Upper lobe of right lung (tissue), 1 donor: ENCODE data around the gene MYO7A. TPM values are rescaled to one million over a fixed set of nuclear protein-coding genes. Genes with fewer than 3 reads are reported as not detected.
"Not testable (repeated sequence)": the region's sequence is repeated elsewhere in the genome, so short reads cannot be mapped to it uniquely, and the experiment has no call there.

Source experiments
- ATAC-seq: fragments of 200-7000 bp; cut with Tn5 transposase; one replicate; pipeline ENCODE4 v1.9.1; 2020; ENCODE audit warnings: mild to moderate bottlenecking, moderate library complexity
- DNase-seq: peaks from one replicate; pipeline ENCODE4 v3.0.0-alpha.2; 2020
- H3K27ac ChIP-seq: fragments of 200-600 bp; one replicate; pipeline ENCODE4 v1.8.0; 2022
- H3K27me3 ChIP-seq: fragments of 200-600 bp; one replicate; pipeline ENCODE4 v1.8.0; 2022; ENCODE audit warnings: mild to moderate bottlenecking
- H3K36me3 ChIP-seq: fragments of 200-600 bp; one replicate; pipeline ENCODE4 v1.8.0; 2022
- H3K4me1 ChIP-seq: fragments of 200-600 bp; one replicate; pipeline ENCODE4 v1.8.0; 2022
- H3K4me3 ChIP-seq: fragments of 200-600 bp; one replicate; pipeline ENCODE4 v1.8.0; 2022; ENCODE audit warnings: mild to moderate bottlenecking
- H3K9me3 ChIP-seq: fragments of 200-600 bp; one replicate; pipeline ENCODE4 v1.8.0; 2022
- intact Hi-C: fragments of 100-400 bp; cut with DNase I; formaldehyde crosslinking; loops from one replicate; pipeline ENCODE4 v1.11.0; 2022
- total RNA-seq: library from RNA; stranded (reverse); fragmentation: NEBNext Ultra II Directional; extraction: Animal tissue kit (Norgen Biotek cat#: 25700); gene quantifications from one replicate; pipeline ENCODE4 v1.2.1, GENCODE V29; 2021
- TF ChIP-seq, protein P1 (sequence below): fragments of 200-600 bp; IDR thresholded peaks from one replicate; pipeline ENCODE4 v1.8.0; 2022; ENCODE audit warnings: antibody characterized with exemption
- donor health status: DM: no; HTN: yes; CAD: no; lungs with severe emphysema.

Gene MYO7A
- total RNA-seq, 1 donor from 2014 or later, result 3.6 TPM

GRCh38 chr11:77095551-77096490 lies 32.2 kb upstream of the MYO7A start:
- no peaks in the 10 kb centered on the region for H3K27me3 ChIP-seq
- intact Hi-C loops, result no loop called here
- H3K4me1 ChIP-seq, result no peaks in the 10 kb centered on the region
- H3K36me3 ChIP-seq, result no peaks in the 10 kb centered on the region
- no peak for ATAC-seq
- peak; percentile 57 for DNase-seq
- H3K9me3 ChIP-seq, result no peaks in the 10 kb centered on the region
- TF ChIP-seq, protein P1, sequence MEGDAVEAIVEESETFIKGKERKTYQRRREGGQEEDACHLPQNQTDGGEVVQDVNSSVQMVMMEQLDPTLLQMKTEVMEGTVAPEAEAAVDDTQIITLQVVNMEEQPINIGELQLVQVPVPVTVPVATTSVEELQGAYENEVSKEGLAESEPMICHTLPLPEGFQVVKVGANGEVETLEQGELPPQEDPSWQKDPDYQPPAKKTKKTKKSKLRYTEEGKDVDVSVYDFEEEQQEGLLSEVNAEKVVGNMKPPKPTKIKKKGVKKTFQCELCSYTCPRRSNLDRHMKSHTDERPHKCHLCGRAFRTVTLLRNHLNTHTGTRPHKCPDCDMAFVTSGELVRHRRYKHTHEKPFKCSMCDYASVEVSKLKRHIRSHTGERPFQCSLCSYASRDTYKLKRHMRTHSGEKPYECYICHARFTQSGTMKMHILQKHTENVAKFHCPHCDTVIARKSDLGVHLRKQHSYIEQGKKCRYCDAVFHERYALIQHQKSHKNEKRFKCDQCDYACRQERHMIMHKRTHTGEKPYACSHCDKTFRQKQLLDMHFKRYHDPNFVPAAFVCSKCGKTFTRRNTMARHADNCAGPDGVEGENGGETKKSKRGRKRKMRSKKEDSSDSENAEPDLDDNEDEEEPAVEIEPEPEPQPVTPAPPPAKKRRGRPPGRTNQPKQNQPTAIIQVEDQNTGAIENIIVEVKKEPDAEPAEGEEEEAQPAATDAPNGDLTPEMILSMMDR, result no peak
- H3K4me3 ChIP-seq, result no peak overlapping the region
- no peak overlapping the region for H3K27ac ChIP-seq

DNA sequence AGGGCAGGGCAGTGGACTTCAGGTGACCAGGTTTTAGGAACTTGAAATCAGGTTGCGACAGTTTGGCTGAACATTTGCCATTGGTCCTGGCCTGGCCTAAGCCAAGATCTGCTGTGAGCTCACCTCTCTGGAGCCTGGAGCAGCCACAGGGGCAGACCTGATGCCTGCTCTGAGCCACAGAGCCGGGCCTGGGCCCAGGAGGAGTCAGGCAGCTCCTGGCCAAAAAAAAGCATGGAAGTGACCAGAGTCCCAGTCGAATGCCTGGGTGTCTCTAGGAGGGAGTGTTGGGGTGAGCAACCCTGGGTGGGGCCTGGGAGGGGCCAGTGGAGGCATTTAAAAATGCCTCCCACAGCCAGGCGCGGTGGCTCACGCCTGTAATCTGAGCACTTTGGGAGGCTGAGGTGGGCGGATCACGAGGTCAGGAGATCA lies 31.4 kb upstream of the MYO7A start:
- intact Hi-C loops, result no loop called here
- Histone ChIP-seq H3K4me3 (no peak overlapping the region), H3K36me3 (no peaks in the 10 kb centered on the region), H3K27ac (no peak overlapping the region), H3K4me1 (no peaks in the 10 kb centered on the region), H3K27me3 (no peaks in the 10 kb centered on the region), H3K9me3 (no peaks in the 10 kb centered on the region)
- DNase-seq, result peak; percentile 38
- TF ChIP-seq, protein P1, result no peak
- no peak for ATAC-seq

DNA sequence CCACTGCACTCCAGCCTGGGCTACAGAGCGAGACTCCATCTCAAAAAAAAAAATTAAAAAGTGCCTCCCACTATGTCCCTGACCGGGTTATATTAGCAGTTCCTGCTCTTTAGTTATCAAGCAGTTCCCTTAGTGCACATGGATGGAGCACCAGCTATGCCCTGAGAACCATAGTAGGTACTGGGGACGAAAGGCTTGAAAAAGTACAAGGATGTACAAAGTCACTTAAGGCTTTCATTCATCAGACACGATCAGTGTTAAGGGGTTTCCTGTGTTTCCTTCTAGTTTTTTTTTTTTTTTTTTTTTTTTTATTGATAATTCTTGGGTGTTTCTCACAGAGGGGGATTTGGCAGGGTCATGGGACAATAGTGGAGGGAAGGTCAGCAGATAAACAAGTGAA lies 30.9 kb upstream of the MYO7A start:
- H3K9me3 ChIP-seq, H3K36me3 ChIP-seq, H3K4me3 ChIP-seq, intact Hi-C loops, DNase-seq, H3K27me3 ChIP-seq, H3K27ac ChIP-seq, H3K4me1 ChIP-seq, ATAC-seq: not testable (repeated sequence)

- DNase-seq (peak; percentile 50), ATAC-seq (no peak)
- no peak overlapping the region for H3K4me3 ChIP-seq
- TF ChIP-seq, protein P1, result no peak
- no peaks in the 10 kb centered on the region for H3K9me3 ChIP-seq
- intact Hi-C loops, result no loop called here
- no peaks in the 10 kb centered on the region for H3K27me3 ChIP-seq
- H3K36me3 ChIP-seq, result no peaks in the 10 kb centered on the region
- no peak overlapping the region for H3K27ac ChIP-seq
- H3K4me1 ChIP-seq, result no peaks in the 10 kb centered on the region
Observed at GRCh38 chr11:77100166-77101042, 27.6 kb upstream of the MYO7A start.

DNA sequence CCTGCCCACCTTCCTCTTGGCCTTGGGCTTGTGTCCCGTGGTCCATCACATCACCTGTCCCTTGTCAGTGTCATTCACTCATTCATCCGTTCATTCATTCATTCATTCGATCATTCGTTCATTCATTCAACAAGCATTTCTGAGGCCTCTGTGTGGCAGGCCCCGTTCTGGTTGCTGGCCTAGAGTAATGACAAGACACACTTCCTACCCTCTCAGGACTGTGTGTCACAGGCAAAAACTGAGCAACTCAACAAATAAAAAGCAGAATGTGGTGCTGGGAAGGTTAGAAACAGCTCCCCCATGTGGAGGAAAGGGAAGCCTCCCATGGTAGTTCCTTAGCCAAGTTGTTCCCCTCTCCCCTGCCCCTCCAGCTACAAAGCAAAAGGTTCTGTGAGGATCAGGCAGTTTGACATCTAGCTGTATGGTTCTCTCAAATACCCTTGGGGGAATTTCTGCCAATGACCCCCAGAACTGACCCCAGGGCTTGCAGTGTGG lies 27.0 kb upstream of the MYO7A start:
- TF ChIP-seq, protein P1, result peak; percentile 25
- Histone ChIP-seq H3K4me1 (no peaks in the 10 kb centered on the region), H3K9me3 (no peaks in the 10 kb centered on the region), H3K36me3 (no peaks in the 10 kb centered on the region), H3K4me3 (no peak overlapping the region), H3K27ac (no peak overlapping the region), H3K27me3 (no peaks in the 10 kb centered on the region)
- DNase-seq (peak; percentile 7), ATAC-seq (no peak)
- intact Hi-C loops, result no loop called here
